A673 (cell line): Measurements from ENCODE around the gene TXNRD2.
"Not testable (repeated sequence)": the region's sequence is repeated elsewhere in the genome, so short reads cannot be mapped to it uniquely, and the experiment has no call there.

Source experiments
- EZH2 ChIP-seq: fragments of 200-600 bp; sonication (generic); IDR thresholded peaks from 2 replicates; pipeline ENCODE4 v1.6.1; 2017; ENCODE audit warnings: borderline replicate concordance, low read depth, mild to moderate bottlenecking, mixed read lengths, antibody characterized with exemption, low read length; ENCODE audit not compliant: poor library complexity, severe bottlenecking
- TF ChIP-seq, protein P1 (sequence below): fragments of 300-800, 200-600 bp; sonication (generic); conservative IDR thresholded peaks from 2 replicates; pipeline ENCODE4 v1.5.1; 2017; ENCODE audit warnings: low read depth, mild to moderate bottlenecking, antibody characterized with exemption, low read length, moderate library complexity, mixed read lengths

GRCh38 chr22:19935123-19935718 is 6.4 kb downstream of the TXNRD2 start:
- TF ChIP-seq, protein P1, sequence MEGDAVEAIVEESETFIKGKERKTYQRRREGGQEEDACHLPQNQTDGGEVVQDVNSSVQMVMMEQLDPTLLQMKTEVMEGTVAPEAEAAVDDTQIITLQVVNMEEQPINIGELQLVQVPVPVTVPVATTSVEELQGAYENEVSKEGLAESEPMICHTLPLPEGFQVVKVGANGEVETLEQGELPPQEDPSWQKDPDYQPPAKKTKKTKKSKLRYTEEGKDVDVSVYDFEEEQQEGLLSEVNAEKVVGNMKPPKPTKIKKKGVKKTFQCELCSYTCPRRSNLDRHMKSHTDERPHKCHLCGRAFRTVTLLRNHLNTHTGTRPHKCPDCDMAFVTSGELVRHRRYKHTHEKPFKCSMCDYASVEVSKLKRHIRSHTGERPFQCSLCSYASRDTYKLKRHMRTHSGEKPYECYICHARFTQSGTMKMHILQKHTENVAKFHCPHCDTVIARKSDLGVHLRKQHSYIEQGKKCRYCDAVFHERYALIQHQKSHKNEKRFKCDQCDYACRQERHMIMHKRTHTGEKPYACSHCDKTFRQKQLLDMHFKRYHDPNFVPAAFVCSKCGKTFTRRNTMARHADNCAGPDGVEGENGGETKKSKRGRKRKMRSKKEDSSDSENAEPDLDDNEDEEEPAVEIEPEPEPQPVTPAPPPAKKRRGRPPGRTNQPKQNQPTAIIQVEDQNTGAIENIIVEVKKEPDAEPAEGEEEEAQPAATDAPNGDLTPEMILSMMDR, result not testable (repeated sequence)
- TF ChIP-seq EZH2, result not testable (repeated sequence)
